HG03558 (cell line): Measurements from ENCODE around the gene BCL3.
"Not testable (repeated sequence)": the region's sequence is repeated elsewhere in the genome, so short reads cannot be mapped to it uniquely, and the experiment has no call there.

Experiments used
- ATAC-seq: cut with Tn5 transposase; IDR thresholded peaks from one replicate; pipeline ENCODE4 v1.9.1; 2021; ENCODE audit warnings: moderate number of reproducible peaks; ENCODE audit not compliant: unreplicated experiment; ENCODE audit errors: extremely low read depth

The BCL3 gene

DNA sequence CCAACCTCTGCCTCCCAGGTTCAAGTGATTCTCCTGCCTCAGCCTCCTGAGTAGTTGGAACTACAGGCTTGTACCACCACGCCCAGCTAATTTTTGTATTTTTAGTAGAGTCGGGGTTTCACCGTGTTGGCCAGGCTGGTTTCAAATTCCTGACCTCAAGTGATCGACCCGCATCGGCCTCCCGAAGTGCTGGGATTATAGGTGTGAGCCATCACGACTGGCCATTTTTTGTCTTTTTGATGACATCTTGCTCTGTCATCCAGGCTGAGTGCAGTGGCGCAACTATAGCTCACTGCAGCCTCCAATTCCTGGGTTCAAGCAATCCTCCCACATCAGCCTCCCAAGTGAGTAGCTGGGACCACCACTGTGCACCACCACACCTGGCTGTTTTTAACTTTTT is 28.1 kb upstream of the BCL3 start:
- ATAC-seq: not testable (repeated sequence)

DNA sequence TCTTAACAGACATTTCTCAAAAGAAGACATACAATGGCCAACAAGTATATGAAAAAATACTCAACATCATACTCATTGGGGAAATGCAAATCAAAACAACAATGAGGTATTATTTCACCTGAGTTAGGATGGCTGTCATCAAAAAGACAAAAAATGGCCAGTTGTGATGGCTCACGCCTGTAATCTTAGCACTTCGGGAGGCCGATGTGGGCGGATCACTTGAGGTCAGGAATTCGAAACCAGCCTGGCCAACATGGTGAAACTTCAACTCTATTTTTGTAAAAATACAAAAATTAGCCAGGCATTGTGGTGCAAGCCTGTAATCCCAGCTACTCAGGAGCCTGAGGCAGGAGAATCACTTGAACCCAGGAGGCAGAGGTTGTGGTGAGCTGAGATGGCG is 27.6 kb upstream of the BCL3 start:
- no peak for ATAC-seq

DNA sequence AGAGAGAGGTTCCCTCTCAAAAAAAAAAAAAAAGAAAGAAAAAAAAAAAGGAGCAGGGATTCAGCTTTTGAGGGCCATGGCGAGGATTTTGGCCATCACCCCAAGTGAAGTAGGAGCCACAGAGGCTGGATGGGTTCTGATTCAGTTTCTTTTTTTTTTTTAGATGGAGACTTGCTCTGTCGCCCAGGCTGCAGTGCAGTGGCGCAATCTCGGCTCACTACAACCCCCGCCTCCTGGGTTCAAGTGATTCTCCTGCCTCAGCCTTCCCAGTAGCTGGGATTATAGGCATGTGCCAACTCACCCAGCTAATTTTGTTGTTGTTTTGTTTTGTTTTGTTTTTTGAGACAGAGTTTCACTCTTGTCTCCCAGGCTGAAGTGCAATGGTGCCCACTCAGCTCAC is 27.1 kb upstream of the BCL3 start:
- ATAC-seq: not testable (repeated sequence)

DNA sequence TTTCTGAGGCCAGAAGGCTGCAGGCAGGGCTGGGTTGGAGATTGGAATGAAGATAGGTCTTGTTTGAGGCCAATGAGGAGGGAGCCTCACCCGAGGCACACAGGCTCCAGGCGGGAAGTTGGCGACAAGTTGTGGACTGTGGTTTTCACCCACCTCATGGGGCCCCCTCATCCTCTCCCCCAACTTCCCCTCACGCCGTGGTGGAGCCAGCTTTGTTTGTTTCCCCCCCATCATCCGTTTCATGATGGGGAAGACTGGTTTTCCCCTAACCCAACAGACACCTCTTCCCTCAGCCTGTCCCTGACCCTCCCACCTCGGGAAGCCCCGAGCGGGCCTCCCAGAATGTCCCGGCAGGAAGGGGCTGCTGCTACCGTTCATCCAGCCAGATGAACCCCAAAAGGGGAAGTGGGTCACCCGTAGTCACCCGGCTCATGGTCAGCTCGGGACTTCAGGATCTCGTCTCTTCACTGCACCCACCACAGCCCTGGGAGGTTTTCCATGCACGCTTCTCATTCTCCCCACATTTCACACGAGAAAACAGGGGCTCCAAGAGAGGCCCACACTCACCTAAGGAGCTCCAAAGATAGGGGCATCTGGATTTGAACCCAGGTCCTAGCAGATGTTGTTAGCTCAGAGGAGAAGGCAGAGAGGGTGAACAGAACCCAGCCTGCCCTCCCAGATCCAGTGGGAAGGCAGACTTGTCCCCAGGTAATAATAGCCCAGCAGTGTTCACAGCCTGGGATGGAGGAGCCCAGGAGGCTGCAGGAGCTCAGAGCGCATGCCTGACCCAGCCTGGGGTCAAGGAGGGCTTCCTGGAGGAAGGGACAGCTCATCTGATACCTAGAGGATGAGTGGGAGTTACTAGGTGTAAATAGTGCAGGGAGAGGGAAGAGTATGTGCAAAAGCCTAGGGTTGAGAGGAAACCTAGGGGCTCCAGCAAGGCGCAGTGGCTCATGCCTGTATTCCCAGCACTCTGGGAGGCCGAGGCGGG is 26.1 kb upstream of the BCL3 start:
- ATAC-seq: no peak

DNA sequence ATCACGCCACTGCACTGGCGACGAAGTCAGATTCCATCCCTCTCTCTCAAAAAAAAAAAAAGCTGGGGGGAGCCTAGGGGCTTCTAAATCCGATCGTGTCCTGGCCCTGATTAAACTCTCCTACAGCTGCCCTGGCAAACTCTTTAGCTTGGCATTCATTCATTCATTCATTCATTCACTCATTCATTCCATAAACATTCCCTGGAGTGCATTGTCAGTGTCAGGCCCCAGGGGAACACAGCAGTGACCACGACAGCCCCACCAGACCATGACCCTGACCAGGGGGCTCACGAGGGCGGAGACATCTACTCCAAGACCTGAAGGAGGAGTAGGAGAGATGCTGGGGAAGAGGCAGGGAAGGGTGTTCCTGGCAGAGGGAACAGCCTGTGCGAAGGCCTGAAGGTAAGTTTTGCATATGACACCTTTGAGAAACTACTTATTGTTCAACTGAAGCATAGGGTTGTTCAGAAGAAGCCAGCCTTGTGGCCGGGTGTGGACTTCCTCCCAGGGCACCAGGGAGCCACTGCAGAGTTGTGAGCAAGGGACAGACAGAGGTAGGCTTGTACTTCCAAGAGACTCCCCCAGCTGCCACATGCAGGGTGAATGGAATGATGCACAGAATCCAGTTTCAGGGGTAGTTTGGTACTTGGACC is 25.1 kb upstream of the BCL3 start:
- ATAC-seq: no peak

DNA sequence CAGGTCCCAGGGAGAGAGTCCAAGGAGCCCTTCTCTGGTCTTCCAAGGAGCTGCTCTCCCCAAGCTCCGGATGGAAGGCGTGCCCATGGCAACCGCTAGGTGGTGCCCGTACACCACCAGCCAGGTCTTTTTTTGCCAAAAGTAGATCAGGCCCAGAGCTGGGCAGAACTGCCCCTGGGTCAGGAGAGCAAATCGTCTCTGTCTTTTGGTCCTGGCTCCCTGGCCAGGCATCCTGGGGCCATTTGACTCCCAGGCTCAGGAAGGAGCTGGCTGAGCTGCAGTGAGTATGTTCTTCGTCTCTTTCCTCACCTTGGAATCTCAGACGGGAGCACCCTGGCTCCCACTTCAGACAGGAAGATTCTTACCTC is 24.6 kb upstream of the BCL3 start:
- ATAC-seq: no peak

DNA sequence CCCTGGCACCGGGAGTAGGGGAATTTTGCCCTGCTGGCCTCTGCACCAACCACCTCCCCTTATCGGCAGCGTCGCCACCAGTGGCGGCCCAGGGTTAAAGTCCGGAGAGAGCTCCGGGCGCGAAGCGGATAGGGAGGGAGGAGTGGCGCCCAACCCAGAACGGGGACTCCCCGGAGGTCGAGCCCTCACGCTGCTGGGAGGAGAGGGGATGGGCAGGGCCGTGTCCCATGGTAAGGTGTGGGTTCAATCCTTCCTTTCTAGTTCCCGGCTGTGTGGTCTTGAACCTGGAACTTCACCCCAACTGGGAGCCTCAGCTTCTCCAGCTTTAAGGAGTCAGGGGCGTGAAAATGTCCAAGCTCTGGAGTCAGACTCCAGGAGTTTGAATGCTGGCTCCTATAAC is 23.3 kb upstream of the BCL3 start:
- ATAC-seq: no peak

DNA sequence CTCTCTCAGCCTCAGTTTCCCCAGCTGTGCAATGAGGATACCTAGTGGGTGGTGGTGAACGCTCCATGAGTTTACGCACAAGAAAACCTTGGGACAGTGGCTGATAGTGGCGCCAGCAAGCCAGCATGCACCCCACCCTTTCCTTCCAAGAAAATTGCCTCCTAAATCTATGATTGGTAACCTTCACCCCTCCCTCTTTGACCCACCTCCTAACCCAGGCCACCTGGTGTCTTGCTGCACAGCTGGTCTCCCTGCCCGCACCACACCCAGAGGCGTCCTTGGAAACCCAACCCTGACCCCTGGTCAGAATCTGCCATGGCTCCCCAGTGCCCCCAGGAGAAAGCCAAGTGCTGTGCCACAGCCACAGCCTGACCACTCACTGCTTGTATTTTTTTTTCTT is 22.8 kb upstream of the BCL3 start:
- no peak for ATAC-seq

DNA sequence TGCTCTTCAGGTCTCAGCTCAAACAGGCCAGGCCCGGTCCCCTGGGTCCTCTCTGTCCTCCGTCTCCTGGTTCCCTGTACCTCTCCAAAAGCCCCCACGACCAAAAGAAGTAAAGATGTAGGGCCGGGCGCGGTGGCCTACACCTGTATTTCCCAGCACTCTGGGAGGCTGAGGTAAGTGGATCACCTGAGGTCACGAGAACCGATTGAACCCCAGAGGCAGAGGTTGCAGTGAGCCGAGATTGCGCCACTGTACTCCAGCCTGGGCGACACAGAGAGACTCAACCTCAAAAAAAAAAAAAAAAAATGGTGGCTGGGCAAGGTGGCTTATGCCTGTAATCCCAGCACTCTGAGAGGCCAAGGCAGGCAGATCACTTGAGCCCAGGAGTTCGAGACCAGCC is 22.0 kb upstream of the BCL3 start:
- no peak for ATAC-seq

DNA sequence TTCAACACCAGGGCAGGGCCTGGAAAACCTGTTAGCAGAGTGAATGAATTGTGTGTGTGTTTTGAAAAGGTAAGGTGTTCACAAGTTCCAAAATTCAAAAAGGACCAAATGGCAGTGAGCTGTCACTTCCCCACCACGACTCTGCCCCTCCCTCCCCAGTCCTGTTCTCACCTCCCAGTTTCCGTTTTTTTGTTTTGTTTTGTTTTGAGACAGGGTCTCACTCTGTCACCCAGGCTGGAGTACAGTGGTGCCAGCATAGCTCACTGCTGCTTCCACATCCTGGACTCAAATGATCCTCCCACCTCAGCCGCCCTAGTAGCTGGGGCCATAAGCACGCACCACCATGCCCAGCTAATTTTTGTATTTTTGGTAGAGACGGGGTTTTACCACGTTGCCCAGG is 20.3 kb upstream of the BCL3 start:
- no peak for ATAC-seq

DNA sequence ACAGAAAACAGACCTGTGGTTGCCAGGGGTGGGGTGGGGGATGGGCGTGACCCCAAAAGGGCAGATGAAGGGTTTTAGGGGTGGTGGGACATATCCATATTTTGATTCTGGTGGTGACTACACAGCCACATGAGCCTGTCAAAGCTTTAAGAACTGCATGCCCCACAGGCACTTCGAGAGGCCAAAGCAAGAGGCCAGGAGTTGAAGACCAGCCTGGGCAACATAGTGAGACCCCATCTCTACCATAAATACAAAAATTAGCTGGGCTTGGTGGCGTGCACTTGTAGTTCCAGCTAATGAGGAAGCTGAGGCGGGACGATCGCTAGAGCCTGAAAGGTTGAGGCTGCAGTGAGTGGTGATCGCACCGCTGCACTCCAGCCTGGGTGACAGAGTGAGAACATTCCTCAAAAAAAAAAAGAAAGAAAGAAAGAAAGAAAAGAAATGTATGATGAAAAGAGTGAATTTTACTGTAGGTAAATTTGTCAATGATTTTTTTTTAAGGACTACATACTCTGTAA is 18.9 kb upstream of the BCL3 start:
- no peak for ATAC-seq

DNA sequence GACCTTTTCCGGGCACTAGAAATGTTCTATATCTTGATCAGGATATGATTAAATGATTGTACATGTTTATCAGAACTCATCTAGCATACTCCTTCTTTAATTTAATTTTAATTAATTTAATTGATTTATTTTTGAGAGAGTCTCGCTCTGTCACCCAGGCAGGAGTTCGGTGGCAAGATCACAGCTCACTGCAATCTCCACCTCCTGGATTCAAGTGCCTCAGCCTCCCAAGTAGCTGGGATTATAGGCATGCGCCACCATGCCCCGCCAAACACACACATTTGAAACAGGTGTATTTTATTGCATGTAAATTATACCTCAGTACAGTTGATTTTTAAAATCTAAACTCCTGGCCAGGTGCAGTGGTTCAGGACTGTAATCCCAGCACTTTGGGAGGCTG is 17.4 kb upstream of the BCL3 start:
- ATAC-seq: no peak

DNA sequence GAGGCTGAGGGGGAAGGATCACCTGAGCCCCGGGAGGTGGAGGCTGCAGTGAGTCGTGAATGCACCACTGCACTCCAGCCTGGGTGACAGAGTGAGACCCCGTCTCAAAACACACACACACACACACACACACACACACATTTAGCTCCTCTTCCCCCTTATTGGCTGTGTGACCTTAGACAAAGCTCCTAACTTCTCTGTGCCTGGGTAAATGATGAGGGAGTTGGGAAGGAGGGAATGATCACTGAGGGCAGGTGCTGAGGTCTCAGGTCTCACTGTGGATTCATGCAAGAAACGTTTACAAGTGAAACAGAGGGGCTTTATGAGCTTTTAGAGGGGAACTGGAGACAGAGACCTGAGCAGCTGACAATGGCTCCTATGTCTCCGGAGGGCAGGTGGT is 16.9 kb upstream of the BCL3 start:
- no peak for ATAC-seq

DNA sequence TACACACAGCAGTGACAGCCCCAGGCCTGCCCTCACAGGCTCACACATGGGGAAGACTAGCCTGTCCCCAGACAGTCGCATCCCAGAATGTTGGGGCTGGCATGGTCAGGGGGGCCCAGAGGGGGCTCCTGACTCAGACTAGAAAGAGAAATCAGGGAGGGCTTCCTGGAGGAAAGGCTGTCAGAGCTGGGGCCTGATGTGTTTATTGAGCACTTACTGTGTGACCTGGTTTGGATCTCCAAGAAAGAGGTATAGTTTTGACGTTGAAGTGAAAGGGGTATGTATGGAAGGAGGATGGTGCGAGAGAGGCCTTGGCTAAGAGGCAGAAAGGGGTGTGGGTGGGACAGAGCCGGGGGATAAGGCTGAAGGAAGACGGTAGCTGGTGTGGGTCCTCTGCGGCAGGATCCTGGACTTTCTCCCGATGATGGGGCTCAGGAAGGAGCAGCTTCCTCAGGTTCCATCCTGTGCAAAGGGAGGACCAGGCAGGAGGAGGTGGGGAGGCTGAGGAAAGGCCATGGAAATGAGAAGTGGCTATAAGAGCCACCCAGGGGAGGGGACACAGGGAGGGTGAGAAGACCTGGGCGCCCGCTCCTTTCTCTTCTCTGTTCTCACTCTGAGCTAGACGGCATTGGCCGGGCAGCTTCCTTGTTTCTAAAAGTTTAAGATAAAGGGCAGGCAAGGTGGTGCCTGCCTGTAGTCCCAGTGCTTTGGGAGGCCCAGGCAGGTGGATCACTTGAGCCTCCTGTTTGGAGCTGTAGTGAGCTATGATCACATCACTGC is 16.1 kb upstream of the BCL3 start:
- no peak for ATAC-seq

DNA sequence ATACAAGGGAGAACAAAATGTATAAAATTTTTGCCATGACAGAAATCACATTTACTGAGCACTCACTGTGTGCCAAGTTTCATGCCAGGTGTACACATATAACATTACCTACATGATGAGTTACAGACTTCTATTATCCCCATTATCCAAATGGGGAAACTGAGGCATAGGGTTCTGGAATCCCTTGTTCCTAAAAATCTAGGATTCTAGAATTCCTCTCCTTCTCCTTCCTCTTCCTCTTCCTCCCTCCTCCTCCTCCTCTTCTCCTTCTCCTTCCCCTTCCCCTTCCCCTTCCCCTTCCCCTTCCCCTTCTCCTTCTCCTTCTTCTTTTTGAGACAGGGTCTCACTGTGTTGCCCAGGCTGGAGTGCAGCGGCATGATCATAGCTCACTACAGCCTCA is 14.2 kb upstream of the BCL3 start:
- ATAC-seq: no peak

DNA sequence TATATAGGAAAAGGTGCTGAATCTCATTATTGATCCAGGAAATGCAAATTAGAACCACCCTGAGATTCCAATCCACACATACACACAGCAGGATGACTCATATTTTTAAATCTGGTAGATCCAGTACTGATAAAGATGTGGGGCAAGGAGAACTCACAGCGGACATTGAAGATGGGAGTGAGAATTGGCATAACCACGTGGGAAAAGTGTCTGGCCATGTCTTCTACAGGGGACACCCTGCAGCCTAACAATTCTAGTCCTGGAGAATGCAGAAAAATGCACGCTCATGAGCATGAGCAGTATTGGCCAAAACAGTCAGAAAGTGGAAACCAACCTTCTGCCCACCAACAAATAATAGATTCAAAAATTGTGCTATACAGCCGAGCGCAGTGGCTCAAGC is 13.5 kb upstream of the BCL3 start:
- ATAC-seq: no peak

DNA sequence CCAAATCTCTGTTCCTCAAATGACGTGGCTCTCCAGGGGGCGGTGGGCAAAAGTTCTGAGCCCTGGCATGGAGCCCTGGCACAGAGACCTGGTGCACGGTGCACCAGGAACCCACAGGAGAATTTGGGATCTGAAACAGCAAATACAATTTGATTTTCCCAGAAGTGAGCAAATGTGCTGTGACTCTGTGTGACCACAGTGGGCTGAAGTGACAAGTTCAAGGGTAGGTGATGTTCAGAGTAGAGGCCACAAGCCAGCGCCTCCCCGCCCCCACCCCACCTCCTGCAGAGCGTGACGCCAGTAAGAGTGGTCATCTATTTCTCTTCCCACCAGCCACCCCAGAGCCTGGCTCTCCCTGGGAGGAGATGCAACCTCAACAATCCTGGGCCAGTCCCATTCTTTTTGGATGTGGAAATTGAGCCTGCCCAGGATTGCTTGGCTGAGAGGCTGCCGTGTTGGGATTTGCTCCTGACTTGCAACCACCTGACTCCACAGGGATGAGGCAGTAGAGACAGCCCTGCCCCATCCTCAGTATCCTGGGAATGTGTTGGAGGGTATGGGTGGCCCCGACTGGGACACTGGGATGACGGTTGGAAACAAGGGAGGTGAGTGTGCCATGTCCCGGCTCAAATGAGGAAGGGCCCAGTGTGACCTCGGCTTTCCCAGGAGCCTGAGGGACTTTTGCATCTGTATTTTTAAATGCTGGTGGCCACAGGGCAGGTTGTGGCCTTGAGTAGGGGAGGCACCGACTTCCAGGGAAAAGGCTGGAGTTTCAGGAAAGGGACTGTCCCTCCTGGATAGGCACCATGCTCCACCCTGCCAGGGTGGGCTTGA is 11.1 kb upstream of the BCL3 start:
- ATAC-seq: no peak

DNA sequence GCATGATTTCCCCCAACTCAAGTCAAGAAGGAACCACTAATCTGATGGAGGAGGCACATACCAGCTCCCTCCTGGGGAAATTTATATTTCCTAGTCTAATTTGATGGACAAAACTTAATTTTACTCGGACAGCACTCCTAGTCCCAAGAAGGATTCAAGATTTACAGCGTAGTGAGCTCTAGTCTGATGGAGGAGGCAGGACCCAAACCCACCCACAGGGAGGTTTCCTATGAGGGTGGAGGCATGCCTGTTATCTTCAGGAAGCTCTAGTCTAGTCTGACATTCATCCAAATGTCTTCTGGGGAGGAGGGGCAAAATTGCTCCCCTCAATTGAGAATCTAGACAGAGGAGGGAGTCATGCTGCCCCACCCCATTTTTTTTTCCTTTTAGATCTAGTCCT is 10.4 kb upstream of the BCL3 start:
- no peak for ATAC-seq

DNA sequence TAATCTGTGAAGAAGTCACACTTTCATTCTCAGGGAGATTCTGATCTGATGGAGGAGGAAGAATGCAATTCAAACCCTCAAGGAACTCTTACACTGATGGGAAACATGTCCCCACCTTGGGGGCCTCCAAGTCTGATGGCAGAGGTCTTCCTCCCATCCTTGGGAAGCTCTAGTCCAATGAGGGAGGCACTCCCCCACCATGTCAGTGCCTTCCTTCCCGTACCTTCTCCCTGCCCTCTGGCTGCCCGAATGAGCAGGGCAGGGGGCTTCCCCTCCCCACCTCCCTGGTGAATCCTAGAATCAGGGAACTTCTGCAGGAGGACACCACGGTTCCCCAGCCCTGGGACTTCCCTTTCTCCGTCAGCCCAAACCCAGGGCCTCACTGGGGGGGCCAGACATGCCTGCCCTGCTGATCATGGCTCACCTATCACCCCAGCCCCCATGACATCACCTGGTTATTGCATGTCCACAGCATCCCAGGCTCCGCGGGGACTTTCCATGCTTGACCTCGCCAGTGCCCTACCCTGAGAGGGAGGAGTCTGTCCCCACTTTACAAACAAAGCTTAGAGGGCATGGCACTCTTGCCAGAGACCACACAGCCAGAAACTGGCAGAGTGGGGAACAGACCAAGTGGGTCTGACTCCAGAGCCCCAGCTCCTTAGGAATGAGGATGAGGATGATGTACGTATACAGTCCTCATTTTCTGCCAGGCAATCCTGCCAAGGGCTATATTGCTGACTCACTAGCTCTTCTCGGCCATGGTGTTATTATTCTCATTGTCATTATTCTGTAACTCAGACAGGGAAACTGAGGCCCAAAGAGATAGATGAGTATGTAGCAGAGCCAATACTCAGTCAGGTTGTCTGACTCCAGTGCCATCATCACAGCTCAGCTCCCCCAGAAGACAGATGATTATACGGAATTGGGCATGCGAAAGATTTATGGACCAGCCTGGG is 9.6 kb upstream of the BCL3 start:
- ATAC-seq: no peak
